ENCODE data around the gene HYKK.

HYKK gene

DNA sequence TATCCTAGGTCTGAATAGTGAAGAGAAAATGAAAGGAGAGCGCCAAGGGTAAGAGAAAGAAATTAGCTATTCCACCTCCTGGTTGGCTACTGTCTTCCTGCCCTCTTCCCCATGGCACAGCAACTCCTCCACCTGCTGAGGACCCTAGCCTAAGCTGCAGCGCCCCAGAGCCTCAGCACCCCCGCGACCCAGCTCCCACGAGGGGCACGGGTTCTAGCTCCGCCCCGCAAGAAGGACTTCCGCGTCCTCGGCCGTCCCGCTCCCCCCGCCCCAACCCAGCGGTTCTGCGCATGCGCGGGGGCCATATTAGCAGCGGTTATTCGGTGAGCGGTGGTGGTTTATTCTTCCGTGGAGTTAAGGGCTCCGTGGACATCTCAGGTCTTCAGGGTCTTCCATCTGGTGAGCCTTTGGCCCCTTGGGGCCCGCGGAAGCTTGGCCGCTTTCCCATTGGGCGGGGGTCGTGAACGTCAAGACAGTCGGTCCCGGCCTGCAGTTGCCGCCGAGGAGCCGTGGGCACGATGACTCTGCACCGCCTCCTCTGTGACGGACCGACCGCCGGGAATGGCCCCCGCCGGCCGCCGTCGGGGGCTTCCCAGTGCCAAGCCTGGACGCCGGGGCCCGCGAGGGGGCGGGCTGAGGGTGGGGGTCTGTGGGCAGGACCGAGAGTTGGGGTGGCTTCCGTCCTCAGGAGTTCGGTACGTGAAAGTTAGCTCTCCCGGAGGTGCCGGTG lies 32.9 kb downstream of the HYKK start, which contains the start of gene PSMA4:
PSMA4 (plus strand) TSS at position 304 of the 730 bp plus-strand sequence. CDS start 1,484 bp downstream, outside the sequence.
- Histone ChIP-seq H3K27ac (peak within 1 kb of the TSS; percentile 96 to 98), H3K4me3 (peak within 1 kb of the TSS; percentile 95)
- TF ChIP-seq, protein P1, sequence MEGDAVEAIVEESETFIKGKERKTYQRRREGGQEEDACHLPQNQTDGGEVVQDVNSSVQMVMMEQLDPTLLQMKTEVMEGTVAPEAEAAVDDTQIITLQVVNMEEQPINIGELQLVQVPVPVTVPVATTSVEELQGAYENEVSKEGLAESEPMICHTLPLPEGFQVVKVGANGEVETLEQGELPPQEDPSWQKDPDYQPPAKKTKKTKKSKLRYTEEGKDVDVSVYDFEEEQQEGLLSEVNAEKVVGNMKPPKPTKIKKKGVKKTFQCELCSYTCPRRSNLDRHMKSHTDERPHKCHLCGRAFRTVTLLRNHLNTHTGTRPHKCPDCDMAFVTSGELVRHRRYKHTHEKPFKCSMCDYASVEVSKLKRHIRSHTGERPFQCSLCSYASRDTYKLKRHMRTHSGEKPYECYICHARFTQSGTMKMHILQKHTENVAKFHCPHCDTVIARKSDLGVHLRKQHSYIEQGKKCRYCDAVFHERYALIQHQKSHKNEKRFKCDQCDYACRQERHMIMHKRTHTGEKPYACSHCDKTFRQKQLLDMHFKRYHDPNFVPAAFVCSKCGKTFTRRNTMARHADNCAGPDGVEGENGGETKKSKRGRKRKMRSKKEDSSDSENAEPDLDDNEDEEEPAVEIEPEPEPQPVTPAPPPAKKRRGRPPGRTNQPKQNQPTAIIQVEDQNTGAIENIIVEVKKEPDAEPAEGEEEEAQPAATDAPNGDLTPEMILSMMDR (IDR thresholded peaks at IDR 0.05) = no peak
- peak; percentile 94 for DNase-seq (ENCODE audit: low spot score)

DNA sequence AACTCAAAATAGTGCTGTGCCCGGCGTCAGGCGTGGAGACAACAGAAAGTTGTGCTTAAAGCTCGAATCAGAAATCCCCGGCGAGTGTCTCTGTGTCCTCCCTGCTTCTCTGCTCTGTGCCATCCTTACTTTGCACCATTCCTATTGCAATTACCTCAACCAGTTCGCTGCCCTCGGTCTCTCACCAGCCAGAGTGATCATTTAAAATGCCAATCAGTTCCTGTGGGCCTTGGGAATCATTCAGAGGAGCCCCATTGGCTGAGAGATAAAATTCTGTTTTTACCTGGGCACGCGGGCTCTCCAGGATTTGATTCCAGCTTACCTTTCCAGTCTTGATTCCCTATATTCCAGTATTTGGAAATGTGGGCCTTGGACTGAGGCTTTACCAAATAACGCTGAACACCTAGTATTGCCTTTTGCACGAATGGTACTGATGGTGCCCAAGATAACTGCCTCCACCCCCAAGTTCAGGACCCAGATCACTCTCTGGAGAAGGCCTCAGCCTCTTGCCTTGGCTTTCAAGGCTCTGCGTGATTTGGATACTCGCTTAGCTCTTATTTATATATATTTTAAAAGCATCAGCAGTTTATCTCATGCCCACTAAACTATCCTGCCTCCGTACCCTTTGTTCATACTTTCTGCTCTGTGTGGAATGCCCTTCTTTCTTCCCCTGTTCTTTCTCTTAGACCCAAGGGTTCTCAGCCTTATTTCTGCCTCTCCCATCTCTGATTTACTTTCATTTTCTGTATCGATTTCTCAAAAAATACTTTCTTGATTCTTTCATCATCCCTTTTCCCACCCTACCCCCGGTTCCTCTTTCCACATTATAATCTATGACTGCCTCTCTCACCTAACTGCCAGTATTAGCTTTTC lies 33.7 kb downstream of the HYKK start:
- TF ChIP-seq, protein P1 (IDR thresholded peaks at IDR 0.05) = no peak
- Histone ChIP-seq H3K27ac (peak overlapping the region; percentile 96 to 98), H3K4me3 (peak overlapping the region; percentile 95)
- DNase-seq (ENCODE audit: low spot score) = no peak

DNA sequence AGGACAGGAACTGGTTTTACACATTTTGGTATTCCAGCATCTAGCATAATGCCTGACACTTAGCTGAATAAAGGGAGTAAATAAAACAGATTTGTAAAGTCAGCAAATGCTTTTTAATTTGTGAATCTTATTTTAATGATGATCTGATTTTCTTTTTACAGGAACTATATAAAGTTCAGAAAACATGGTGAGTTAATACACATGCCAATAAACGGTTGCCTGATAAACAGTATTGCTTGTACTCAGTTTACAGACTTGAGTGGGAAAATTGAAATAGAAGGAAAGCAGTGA lies 34.3 kb downstream of the HYKK start:
- H3K27ac ChIP-seq = no peak overlapping the region
- TF ChIP-seq, protein P1 (IDR thresholded peaks at IDR 0.05) = no peak
- no peak for DNase-seq (ENCODE audit: low spot score)
- peak overlapping the region; percentile 95 for H3K4me3 ChIP-seq

DNA sequence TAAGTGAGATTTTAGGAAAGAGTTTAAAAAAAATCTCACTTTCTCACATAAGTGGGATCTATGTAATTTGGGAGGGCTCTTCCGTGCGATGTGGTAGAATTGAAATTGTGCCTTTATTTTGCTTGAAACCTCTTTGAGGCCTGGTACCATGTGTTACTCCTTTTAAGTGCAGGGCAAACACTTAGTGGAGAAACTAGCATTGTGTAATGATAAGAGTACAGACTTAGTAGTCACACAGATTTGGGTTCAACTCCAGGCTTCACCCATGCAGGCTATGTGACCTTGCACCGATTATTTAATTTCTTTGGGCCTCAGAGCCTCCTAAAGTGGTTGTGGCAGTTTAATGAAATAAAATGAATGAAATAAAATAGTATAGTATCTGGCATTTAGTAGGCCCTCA lies 35.3 kb downstream of the HYKK start:
- DNase-seq (ENCODE audit: low spot score) = no peak
- Histone ChIP-seq H3K4me3 (no peak overlapping the region), H3K27ac (no peak overlapping the region)
- TF ChIP-seq, protein P1 (IDR thresholded peaks at IDR 0.05) = no peak

DNA sequence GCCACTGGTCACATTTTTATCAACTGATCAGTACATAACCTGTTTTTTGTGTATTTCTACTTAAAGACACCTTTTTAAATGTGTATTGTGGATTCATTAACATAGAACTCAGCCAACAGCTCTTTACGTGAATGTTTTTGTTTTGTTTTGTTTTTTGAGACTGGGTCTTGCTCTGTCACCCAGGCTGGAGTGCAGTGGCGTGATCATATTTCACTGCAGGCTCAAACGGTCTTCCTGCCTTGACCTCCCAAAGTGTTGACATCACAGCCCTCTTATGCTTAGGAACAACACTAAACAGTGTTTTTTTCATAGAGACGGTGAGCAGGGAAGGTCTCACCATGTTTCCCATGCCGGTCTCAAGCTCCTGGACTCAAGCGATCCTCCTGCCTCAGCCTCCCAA lies 42.8 kb downstream of the HYKK start:
- no peak for DNase-seq (ENCODE audit: low spot score)
- Histone ChIP-seq H3K27ac (no peak overlapping the region), H3K4me3 (no peak overlapping the region)
- TF ChIP-seq, protein P1 (IDR thresholded peaks at IDR 0.05) = no peak

DNA sequence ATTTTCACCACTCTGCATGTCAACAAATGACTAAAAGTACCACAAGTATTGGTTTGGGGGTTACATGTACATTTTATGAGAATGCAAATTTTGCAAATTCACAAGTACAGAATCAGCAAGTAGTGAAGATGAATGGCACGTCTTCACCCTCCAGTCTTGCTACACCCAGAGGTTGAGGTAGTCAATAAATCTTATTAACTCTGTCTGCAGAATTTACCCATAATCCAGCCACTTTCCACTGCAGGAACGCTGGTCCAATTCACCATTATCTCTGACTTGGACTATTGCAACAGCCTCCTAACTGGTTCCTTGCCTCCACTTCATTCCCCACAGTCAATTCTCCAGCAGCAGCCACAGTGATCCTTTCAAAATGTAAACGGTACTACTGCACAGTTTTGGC lies 43.4 kb downstream of the HYKK start:
- no peak for DNase-seq (ENCODE audit: low spot score)
- Histone ChIP-seq H3K4me3 (no peak overlapping the region), H3K27ac (no peak overlapping the region)
- TF ChIP-seq, protein P1 (IDR thresholded peaks at IDR 0.05) = no peak

Data from coronary artery (tissue), 2 donors.